BE2C (cell line): Measurements from ENCODE around the gene COL23A1.

Source experiments
- DNase-seq: peaks from one replicate; pipeline ENCODE4 v3.0.0-alpha.2; 2020
- H3K27me3 ChIP-seq: fragments of 250-450 bp; sonication (Bioruptor Pico); 2 replicates; pipeline ENCODE4 v1.5.1; 2020; ENCODE audit warnings: mild to moderate bottlenecking
- H3K36me3 ChIP-seq: fragments of 250-450 bp; sonication (Bioruptor Pico); 2 replicates; pipeline ENCODE4 v1.5.1; 2020; ENCODE audit warnings: mild to moderate bottlenecking
- H3K4me1 ChIP-seq: fragments of 250-450 bp; sonication (Bioruptor Pico); 2 replicates; pipeline ENCODE4 v1.5.1; 2020
- H3K4me3 ChIP-seq: 2 replicates; pipeline ENCODE4 v1.5.1; 2011; ENCODE audit warnings: low read depth, low read length
- H3K9me3 ChIP-seq: fragments of 250-450 bp; sonication (Bioruptor Pico); 2 replicates; pipeline ENCODE4 v1.5.1; 2020
- CTCF ChIP-seq: IDR thresholded peaks from 2 replicates; pipeline ENCODE4 v1.5.1; 2012; ENCODE audit warnings: mild to moderate bottlenecking, low read depth, low read length

Gene COL23A1

GRCh38 chr5:178457471-178457870 is 132.7 kb downstream of the COL23A1 start:
- Histone ChIP-seq H3K36me3 (no peaks in the 10 kb centered on the region), H3K27me3 (no peaks in the 10 kb centered on the region), H3K4me3 (no peak overlapping the region), H3K4me1 (no peaks in the 10 kb centered on the region; the same call in 1 of the 2 replicates), H3K9me3 (no peaks in the 10 kb centered on the region)
- DNase-seq, result no peak
- TF ChIP-seq CTCF, result no peak

- H3K4me1 ChIP-seq, result no peaks in the 10 kb centered on the region; the same call in 1 of the 2 replicates
- DNase-seq, result no peak
- H3K9me3 ChIP-seq, result no peaks in the 10 kb centered on the region
- no peaks in the 10 kb centered on the region for H3K27me3 ChIP-seq
- H3K36me3 ChIP-seq, result no peaks in the 10 kb centered on the region
- no peak for TF ChIP-seq CTCF
- H3K4me3 ChIP-seq, result no peak overlapping the region
Measured at GRCh38 chr5:178455480-178455835, 134.7 kb downstream of the COL23A1 start.

DNA sequence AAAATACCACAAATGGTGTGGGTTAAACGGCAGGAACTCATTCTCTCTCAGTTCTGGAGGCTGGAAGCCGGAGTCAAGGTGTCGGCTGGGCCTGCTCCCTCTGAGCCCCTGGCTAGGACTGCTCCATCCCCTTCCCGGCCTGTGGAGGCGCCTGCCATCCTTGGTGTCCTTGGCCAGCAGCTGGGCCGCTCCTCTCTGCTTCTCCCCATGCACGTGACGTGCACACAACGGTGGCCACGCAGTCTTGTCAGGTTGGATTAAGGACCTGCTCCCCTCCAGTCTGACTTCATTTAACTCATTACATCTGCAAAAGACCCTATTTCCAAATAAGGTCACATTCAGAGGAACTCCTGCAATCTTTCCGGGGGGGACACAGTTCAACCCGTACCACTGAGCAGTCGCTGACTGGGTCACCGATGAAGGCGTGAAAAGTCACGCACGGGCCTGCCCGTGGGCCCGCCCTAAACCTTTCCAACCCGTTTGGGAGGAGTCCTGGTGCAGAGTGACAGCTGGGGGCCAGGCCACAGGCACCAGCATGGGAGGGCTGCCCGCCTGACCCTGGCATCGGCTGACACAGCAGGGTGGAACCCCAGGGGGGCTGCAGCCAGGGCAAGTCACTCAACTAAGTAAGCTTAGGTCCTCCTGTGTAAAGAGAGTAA is 135.2 kb downstream of the COL23A1 start:
- Histone ChIP-seq H3K27me3 (no peaks in the 10 kb centered on the region), H3K9me3 (no peaks in the 10 kb centered on the region), H3K36me3 (no peaks in the 10 kb centered on the region), H3K4me3 (no peak overlapping the region), H3K4me1 (no peaks in the 10 kb centered on the region; the same call in 1 of the 2 replicates)
- no peak for DNase-seq
- TF ChIP-seq CTCF, result no peak

DNA sequence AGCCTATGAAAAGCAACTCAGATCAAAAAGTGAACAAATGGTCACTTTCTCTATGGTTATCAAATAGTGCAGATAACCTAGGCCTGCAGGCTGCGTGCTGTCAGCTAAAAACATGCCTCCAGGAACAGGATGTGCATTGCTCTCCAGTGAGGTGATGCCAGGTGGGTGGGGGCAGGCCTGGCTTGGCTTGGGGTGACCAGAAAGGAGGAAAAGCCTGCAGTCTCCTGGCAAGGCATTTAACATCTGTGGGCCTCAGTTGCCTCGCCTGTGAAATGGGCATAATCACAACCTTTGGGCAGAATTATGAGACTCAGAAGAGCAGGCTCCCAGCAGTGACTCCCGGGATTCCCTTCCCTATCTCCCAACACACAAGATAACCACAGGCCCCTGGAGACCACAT is 135.9 kb downstream of the COL23A1 start:
- no peak for DNase-seq
- Histone ChIP-seq H3K27me3 (no peaks in the 10 kb centered on the region), H3K4me1 (no peaks in the 10 kb centered on the region; the same call in 1 of the 2 replicates), H3K9me3 (no peaks in the 10 kb centered on the region), H3K4me3 (no peak overlapping the region), H3K36me3 (no peaks in the 10 kb centered on the region)
- no peak for TF ChIP-seq CTCF

GRCh38 chr5:178453224-178453623 is 137.0 kb downstream of the COL23A1 start:
- no peaks in the 10 kb centered on the region for H3K36me3 ChIP-seq
- no peaks in the 10 kb centered on the region for H3K27me3 ChIP-seq
- no peaks in the 10 kb centered on the region for H3K9me3 ChIP-seq
- H3K4me3 ChIP-seq, result no peak overlapping the region
- H3K4me1 ChIP-seq, result no peaks in the 10 kb centered on the region; the same call in 1 of the 2 replicates
- no peak for TF ChIP-seq CTCF
- no peak for DNase-seq

- Histone ChIP-seq H3K4me1 (no peaks in the 10 kb centered on the region; the same call in 1 of the 2 replicates), H3K36me3 (no peaks in the 10 kb centered on the region), H3K9me3 (no peaks in the 10 kb centered on the region), H3K27me3 (no peaks in the 10 kb centered on the region), H3K4me3 (no peak overlapping the region)
- no peak for DNase-seq
- TF ChIP-seq CTCF, result no peak
Measured at GRCh38 chr5:178450121-178451028, 139.8 kb downstream of the COL23A1 start.
